Osteoblast (primary cell): ENCODE measurements around the gene AFF1. TPM values are rescaled to one million over a fixed set of nuclear protein-coding genes. Genes with fewer than 3 reads are reported as not detected.
"Not testable (repeated sequence)": the region's sequence is repeated elsewhere in the genome, so short reads cannot be mapped to it uniquely, and the experiment has no call there.

Experiments
- DNase-seq: peaks from one replicate; pipeline ENCODE4 v3.0.0; 2011; ENCODE audit warnings: low spot score, mixed read lengths; ENCODE audit not compliant: insufficient read length; ENCODE audit errors: missing footprints
- H2AFZ ChIP-seq: 2 replicates; pipeline ENCODE4 v1.6.0; 2011; ENCODE audit warnings: mild to moderate bottlenecking, low read length
- H3K27ac ChIP-seq: 2 replicates; pipeline ENCODE4 v1.5.1; 2011; ENCODE audit warnings: mild to moderate bottlenecking, low read depth, low read length, moderate library complexity
- H3K27me3 ChIP-seq: 2 replicates; pipeline ENCODE4 v1.6.0; 2012; ENCODE audit warnings: mild to moderate bottlenecking, control low read depth, inconsistent platforms, low read length, moderate library complexity; ENCODE audit not compliant: insufficient read depth
- H3K36me3 ChIP-seq: 2 replicates; pipeline ENCODE4 v1.5.1; 2011; ENCODE audit warnings: mild to moderate bottlenecking, low read length, control low read depth, moderate library complexity; ENCODE audit not compliant: insufficient read depth
- H3K4me1 ChIP-seq: 2 replicates; pipeline ENCODE4 v1.5.1; 2011; ENCODE audit warnings: mild to moderate bottlenecking, low read length, control low read depth, moderate library complexity; ENCODE audit not compliant: insufficient read depth
- H3K4me2 ChIP-seq: 2 replicates; pipeline ENCODE4 v1.6.0; 2011; ENCODE audit warnings: mild to moderate bottlenecking, low read length; ENCODE audit not compliant: insufficient read depth
- H3K4me3 ChIP-seq: fragments of 200-600 bp; sonication (generic); 3 replicates; pipeline ENCODE4 v1.5.1; 2012; ENCODE audit warnings: mild to moderate bottlenecking, low read length, inconsistent platforms; ENCODE audit not compliant: insufficient read depth
- H3K79me2 ChIP-seq: 2 replicates; pipeline ENCODE4 v1.6.0; 2012; ENCODE audit warnings: mild to moderate bottlenecking, low read length, control low read depth, inconsistent platforms; ENCODE audit not compliant: insufficient read depth
- H3K9me3 ChIP-seq: 2 replicates; pipeline ENCODE4 v1.5.1; 2011; ENCODE audit warnings: low read depth, low read length, control low read depth
- H4K20me1 ChIP-seq: 2 replicates; pipeline ENCODE4 v1.6.0; 2012; ENCODE audit warnings: mild to moderate bottlenecking, low read length, control low read depth; ENCODE audit not compliant: insufficient read depth
- CTCF ChIP-seq: IDR thresholded peaks from 2 replicates; pipeline ENCODE4 v1.5.1; 2011; ENCODE audit warnings: mild to moderate bottlenecking, low read depth, low read length, moderate library complexity; ENCODE audit errors: extremely low read depth
- total RNA-seq: library from RNA; depleted of rRNA; stranded (reverse); fragments of >200 nt; gene quantifications from 2 replicates; pipeline ENCODE4 v1.2.3, GENCODE V29; 2012

The AFF1 gene
- total RNA-seq, 1 donor: 19.5 TPM

DNA sequence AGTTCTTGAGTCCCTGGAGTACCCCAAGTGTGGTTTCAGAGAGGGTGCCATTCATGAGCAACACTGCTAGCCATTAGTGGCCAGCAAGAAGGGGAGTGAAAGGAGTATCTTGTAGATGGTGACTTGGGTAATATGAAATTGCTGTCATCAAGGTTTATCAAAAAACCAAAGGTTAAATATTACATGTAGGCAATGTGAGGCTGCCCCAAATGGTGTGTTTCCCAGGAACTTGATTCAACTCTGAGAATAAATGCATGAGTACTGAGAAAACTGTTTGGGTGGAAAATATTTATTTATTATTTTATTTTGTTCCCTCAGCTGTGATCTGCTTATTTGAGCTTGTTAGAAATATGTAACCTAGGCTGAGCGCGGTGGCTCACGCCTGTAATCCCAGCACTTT, 55.7 kb downstream of the AFF1 start:
- no peak for TF ChIP-seq CTCF
- Histone ChIP-seq H3K36me3 (no peaks in the 10 kb centered on the region), H3K4me3 (no peak overlapping the region)

DNA sequence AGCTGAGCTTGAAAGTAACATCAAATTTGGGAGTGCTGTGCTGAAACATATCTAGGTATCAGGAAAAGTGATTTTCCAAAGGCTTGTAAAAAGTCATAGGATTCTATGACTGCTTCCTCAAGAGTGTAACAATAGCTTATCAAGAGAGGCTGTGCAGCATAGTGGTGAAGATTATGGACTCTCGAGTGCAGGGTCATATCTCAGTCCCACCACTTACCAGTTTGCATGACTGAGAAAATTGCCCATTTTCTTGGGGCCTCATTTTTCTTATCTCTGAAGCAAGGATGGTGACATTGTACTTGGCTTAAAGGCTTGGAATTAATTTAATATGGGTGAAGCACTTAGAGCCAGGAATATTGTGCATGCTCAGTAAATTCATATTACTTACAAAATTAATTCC, 57.2 kb downstream of the AFF1 start:
- no peak overlapping the region for H2AFZ ChIP-seq
- no peak for TF ChIP-seq CTCF
- H3K4me2 ChIP-seq: no peak overlapping the region
- H3K4me3 ChIP-seq: no peak overlapping the region
- H3K79me2 ChIP-seq: no peaks in the 10 kb centered on the region
- H3K27me3 ChIP-seq: no peaks in the 10 kb centered on the region
- H4K20me1 ChIP-seq: no peaks in the 10 kb centered on the region
- no peaks in the 10 kb centered on the region for H3K9me3 ChIP-seq
- no peaks in the 10 kb centered on the region for H3K4me1 ChIP-seq
- H3K27ac ChIP-seq: no peak overlapping the region
- H3K36me3 ChIP-seq: no peaks in the 10 kb centered on the region
- no peak for DNase-seq

More for the DNA sequence above, 55.7 kb downstream of the AFF1 start:
- Histone ChIP-seq H2AFZ (no peak overlapping the region), H3K27ac (no peak overlapping the region), H3K27me3 (no peaks in the 10 kb centered on the region), H4K20me1 (no peaks in the 10 kb centered on the region), H3K4me1 (no peaks in the 10 kb centered on the region), H3K9me3 (no peaks in the 10 kb centered on the region), H3K4me2 (no peak overlapping the region), H3K79me2 (no peaks in the 10 kb centered on the region)
- DNase-seq: no peak

DNA sequence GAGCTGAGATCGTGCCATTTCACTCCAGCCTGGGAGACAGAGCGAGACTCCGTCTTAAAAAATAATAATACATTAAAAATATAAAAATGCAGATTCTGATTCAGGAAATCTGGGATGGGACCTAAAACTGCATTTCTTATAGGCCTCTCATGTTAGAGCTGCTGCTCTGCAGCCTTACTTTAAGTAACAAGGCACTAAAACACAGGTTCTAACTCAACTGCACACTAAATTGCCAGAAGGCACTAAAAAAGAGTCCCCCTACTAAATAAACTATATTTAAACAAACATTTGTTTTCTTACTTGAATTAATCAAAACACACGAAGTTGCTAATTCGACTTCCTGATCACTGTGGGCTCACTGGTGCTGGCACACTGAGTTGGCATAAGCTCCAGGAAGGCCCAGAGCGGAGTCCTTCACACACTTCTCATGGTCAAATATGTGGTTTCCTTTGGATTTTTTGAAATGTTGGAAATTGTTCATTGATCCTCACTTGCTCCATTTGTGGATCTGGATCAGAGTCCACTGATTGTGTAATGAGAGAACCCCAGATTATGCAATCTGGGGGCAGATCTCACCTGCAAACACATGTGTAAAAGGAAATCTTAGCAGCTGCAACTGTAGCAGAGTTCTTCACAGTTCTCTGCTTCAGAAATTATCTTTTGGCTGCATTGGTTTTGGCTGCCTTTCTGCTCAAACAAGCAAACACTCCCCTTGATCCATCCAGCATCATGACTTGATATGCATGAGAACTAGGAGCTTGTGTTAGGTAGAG, 59.3 kb downstream of the AFF1 start:
- Histone ChIP-seq H3K4me3 (no peak overlapping the region), H3K4me2 (no peak overlapping the region), H3K4me1 (no peaks in the 10 kb centered on the region), H3K79me2 (no peaks in the 10 kb centered on the region), H3K9me3 (no peaks in the 10 kb centered on the region), H3K27ac (no peak overlapping the region), H2AFZ (no peak overlapping the region), H3K27me3 (no peaks in the 10 kb centered on the region), H3K36me3 (no peaks in the 10 kb centered on the region), H4K20me1 (no peaks in the 10 kb centered on the region)
- TF ChIP-seq CTCF: no peak
- no peak for DNase-seq

GRCh38 chr4:86994686-86995085, 59.9 kb downstream of the AFF1 start:
- no peaks in the 10 kb centered on the region for H3K79me2 ChIP-seq
- H3K27ac ChIP-seq: no peak overlapping the region
- no peaks in the 10 kb centered on the region for H3K4me1 ChIP-seq
- no peak overlapping the region for H2AFZ ChIP-seq
- no peaks in the 10 kb centered on the region for H3K9me3 ChIP-seq
- H3K4me3 ChIP-seq: no peak overlapping the region
- H4K20me1 ChIP-seq: no peaks in the 10 kb centered on the region
- no peak for TF ChIP-seq CTCF
- DNase-seq: no peak
- no peak overlapping the region for H3K4me2 ChIP-seq
- H3K27me3 ChIP-seq: no peaks in the 10 kb centered on the region
- no peaks in the 10 kb centered on the region for H3K36me3 ChIP-seq

GRCh38 chr4:86996510-86996909, 61.7 kb downstream of the AFF1 start:
- not testable (repeated sequence) for H3K79me2 ChIP-seq, H3K4me2 ChIP-seq, H3K9me3 ChIP-seq, DNase-seq, H3K27ac ChIP-seq, H3K36me3 ChIP-seq, H3K27me3 ChIP-seq, H4K20me1 ChIP-seq, H2AFZ ChIP-seq, H3K4me3 ChIP-seq, H3K4me1 ChIP-seq
